ENCODE results near the gene SLC28A1.

The SLC28A1 gene, protein sequence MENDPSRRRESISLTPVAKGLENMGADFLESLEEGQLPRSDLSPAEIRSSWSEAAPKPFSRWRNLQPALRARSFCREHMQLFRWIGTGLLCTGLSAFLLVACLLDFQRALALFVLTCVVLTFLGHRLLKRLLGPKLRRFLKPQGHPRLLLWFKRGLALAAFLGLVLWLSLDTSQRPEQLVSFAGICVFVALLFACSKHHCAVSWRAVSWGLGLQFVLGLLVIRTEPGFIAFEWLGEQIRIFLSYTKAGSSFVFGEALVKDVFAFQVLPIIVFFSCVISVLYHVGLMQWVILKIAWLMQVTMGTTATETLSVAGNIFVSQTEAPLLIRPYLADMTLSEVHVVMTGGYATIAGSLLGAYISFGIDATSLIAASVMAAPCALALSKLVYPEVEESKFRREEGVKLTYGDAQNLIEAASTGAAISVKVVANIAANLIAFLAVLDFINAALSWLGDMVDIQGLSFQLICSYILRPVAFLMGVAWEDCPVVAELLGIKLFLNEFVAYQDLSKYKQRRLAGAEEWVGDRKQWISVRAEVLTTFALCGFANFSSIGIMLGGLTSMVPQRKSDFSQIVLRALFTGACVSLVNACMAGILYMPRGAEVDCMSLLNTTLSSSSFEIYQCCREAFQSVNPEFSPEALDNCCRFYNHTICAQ

DNA sequence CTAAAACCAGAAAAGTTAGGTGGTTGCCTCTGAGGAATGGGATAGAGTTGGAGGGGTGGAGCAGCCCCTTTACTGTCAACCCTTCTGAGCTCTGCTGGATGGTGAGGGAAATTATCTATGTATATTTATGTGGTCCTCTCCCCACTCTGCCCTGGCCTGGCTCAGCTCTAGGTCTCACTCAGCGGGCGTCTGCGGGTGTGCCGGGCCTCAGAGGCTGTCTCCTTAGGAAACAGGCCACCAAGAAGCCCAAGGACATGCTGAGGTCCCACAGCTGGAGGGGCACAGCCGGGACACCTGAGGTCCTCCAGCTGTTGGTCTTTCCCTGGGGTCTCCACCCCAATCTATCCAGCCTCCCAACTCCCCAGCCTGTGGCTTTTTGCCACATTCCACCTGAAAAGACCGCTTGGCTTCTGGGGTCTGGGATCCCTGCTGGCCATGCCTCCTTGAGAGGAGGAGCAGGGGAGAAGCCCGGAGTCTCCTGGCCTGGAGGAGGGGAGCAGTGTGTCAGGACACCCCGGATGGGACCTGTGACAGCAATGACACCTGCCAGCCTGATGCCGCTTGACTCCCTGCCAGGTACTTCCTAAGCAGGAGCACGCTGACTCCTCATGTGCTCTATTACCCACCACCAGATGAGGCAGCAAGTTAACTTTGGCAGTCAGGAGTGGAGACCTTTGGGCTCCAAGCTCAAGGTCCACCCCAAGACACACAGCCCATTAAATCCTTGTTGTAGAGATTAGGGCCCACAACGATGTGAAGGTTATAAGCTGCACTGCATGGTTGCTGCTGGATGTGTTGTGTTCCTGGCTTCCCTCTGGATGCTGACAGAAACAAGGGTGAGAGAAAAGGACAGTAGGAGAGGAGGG lies at the start of gene SLC28A1:
Gene SLC28A1 (plus strand): TSS at position 747 of the 866 bp plus-strand sequence. CDS start 3,099 bp downstream, outside the sequence.
- DNase-seq, result no peak

DNA sequence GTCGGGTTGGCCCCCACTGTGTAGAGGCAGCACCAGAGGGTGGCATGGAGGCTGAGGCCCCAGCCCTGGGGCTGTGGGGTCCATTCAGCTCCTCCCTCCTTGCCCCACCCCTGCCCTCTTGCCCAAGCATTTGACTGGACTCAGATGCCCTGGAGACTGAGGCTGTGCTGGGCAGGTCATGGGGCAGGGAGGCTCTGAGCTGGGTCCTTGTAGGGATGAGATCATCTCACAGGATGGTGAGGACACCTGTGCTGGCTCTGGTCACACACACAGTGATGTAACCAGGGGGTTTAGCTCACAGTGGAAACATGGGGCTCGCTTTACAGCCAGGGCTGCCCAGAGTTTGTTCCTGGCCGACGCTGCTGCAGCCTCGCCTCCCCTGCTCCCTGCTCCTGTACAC lies 49.5 kb upstream of the SLC28A1 start:
- DNase-seq, result no peak

DNA sequence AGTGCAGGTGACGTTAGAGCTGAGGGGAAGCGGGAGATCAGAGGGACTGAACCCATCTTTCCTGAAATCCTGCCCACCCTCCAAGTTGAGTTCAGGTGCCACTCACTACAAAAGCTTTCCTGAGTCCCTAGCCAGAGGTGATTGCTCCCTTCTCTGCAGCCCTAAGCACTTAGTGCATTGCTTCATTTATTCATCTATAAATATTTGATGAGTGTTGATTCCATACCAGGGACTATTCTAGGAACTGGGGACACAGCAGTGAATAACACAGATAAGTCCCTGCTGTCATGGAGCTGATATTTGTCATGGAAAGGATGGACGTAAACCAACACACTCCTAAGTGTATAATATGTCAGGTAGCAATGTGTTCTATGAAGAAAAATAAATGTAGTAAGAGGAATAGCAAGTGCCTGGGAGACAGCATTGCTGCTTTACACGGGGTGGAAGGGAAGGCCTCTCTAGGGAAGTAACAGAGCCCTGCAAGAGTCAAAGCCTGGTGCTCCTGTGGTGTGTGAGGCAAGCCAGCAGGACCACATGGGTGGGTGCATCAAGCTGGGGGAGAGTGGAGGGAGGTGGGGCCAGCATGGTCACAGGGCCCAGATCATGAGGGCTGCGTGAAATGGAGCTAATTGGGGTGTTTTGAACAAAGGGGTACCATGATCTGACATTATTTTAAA lies 48.7 kb upstream of the SLC28A1 start:
- no peak for DNase-seq

DNA sequence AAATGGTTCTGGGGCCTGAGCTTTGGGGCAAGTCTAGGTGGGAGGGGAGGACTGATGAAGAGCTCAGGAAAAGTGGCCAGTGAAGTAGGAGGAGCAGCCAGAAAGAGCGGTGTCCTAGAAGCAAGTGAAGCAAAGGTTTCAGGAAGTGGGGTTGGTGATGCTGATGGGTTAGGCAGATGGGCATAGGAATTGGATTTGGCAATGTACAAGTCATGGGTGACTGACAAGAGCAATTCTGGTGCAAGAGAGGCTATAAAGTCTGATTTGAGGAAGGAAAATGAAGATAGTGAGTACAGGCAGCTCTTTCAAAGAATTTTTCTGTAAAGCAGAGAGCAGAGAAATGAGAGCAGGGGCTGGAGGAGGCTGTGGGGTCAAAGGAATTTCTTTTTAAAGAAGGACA lies 47.6 kb upstream of the SLC28A1 start:
- no peak for DNase-seq

DNA sequence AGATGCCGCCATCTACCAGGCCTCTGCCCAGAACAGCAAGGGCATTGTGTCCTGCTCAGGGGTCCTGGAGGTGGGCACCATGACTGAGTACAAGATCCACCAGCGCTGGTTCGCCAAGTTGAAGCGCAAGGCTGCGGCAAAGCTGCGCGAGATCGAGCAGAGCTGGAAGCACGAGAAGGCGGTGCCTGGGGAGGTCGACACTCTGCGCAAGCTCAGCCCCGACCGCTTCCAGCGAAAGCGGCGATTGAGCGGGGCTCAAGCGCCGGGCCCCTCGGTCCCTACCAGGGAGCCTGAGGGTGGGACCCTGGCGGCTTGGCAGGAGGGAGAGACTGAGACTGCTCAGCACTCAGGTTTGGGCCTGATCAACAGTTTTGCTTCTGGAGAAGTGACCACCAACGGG lies 44.7 kb upstream of the SLC28A1 start:
- DNase-seq, result no peak

DNA sequence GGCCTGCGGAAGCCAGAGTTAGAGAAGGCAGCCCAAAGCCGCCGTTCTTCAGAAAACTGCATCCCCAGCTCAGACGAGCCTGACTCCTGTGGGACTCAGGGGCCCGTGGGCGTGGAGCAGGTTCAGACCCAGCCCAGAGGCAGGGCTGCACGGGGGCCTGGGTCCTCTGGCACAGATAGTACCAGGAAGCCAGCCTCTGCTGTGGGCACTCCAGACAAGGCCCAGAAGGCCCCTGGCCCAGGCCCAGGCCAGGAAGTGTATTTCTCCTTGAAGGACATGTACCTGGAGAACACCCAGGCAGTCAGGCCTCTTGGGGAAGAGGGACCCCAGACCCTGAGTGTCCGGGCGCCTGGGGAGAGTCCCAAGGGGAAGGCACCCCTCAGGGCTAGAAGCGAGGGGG lies 44.2 kb upstream of the SLC28A1 start:
- DNase-seq, result no peak

DNA sequence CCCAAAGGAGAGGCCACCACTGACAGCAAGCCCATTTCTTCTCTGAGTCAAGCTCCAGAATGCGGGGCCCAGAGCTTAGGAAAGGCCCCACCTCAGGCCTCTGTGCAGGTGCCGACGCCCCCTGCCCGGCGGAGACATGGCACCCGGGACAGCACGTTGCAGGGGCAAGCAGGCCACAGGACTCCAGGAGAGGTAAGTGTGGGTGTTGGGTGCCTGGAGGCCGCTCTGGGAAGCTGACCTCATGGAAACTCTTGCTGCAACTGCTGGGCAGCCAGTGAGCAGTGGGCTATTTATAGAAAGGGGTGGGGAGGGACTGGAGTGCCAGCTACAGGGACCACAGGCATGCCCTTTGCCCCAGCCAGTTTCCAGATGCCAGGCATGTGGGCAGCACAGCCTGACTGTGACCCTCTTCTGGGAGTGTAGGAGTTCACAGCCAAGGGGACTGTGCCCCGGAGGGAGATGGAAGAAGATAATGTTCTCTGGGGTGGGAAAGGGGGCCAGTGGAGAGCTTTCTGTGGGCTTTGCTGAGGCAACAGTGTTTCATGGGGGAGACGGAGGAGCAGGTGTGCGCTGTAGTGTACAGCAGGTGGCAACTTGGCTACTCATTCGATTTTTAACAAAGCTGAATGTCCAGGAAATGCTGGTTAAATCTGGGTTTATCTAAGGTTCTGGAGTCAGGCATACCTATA lies 43.6 kb upstream of the SLC28A1 start:
- DNase-seq, result no peak

DNA sequence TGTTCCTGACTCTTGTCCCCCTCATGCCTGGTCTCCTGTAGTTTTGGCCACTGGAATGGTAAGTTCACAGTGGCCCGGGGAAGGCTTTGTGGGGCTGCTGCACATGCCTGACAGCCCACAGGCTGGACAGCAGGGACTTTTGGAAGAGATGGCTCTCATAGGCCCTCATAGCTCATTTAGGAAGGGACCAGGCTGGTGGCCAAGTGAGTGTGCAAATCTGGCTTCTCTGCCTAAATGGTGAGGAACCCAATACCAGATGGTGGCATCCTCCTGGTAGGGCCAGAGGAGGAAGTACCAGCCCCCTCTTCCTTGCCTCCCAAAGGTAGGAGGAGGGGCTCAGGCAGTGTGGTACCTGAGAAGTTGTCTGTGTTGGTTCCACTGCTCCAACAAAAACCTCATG lies 41.7 kb upstream of the SLC28A1 start:
- no peak for DNase-seq

DNA sequence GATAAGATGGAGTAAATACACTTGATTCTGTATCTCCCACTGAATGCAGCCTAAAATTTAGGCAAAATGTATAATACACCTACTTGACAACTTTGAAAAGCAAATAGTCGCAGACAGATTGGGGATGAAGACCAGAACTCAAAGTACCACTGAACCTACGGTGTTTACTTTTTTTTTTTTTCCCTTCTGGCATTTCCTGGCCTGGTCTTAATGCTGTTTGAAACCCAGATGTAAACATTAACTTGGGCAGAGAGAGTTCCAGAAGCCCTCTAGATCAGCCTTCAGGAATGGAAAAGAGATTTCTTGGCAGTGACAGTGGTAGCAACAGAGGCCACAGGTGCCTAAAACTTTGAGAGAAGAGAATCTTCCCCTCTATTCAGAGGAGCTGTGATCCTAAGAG lies 39.5 kb upstream of the SLC28A1 start:
- no peak for DNase-seq

DNA sequence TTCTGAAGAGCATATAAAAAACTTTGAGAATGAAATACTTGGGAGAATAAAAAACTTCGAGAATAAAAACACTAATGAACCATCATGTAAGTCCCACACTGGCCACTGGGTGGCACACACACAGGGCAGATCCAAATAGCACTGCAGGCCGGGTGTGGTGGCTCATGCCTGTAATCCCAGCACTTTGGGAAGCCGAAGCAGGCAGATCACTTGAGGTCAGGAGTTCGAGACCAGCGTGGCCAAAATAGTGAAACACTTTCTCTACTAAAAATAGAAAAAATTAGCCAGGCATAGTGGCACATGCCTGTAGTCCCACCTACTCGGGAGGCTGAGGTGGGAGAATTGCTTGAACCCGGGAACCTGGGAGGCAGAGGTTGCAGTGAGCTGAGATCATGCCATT lies 38.8 kb upstream of the SLC28A1 start:
- DNase-seq, result peak; percentile 46

DNA sequence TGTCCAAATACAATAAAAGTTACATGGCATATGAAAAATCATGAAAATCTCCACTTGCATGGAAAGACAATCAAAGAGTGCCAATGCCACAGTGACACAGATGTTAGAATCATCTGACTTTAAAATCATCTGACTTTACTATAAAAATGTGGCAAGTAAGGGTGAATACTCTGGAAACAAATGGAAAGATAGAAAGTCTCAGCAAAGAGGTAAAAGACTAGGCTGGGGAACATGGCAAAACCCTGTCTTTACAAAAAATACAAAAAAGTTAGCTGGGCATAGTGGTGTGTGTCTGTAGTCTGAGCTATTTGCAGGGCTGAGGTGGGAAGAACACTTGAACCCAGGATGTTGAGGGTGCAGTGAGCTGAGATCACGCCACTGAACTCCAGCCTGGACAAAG lies 38.2 kb upstream of the SLC28A1 start:
- no peak for DNase-seq

DNA sequence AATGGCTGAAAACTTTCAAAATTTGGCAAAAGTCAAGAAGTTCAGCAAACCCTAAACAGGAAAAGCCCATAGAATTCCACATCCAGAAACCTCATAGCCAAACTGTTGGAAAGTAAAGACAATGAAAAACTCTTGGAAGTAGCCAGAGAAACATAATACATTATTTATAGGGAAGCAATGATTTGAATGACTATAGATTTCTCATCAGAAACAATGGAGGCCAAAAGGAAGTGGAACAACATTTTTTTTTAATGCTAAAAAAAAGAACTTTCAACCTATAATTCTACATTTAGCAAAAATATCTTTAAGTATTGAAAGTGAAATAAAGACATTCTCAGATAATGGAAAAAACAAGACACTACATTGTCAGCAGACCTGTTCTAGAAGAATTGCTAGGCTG lies 37.1 kb upstream of the SLC28A1 start:
- no peak for DNase-seq

DNA sequence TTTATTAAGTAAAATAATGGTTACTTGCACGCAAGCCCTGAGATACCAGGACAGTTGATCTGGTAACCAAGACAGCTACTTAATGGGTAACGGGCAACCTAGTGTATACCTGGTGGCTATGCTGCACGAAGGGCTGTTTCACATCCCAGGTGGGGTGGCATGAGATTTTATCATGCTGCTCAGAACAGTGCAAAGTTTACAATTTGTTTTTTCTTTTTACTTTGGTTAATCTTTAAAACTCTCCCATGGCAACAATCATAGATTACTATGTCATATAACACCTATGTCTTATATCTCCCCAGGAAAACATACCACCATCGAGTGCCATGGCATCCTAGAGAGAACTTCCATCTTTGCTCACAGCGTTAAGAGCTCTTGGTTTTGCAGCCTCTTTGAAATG lies 32.2 kb upstream of the SLC28A1 start:
- no peak for DNase-seq

DNA sequence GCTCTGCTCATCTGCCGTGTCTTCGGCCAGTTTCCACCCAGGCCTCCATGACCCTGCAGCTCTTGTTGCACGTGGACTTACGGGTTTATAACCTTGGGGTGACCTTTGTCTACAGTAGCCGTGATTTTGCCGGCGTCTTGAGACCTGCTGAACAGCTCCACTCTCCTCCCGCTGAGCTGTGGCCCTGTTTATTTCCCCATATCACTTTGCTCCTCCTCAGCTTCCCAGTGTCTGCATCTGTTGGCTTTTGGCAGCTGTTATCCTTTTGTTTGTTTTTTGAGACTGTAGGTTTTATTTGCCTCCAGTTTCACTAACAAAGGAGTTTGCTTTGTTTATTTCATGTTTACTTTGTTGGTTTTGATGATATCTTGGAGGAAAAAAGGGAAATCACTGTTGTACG lies 29.3 kb upstream of the SLC28A1 start:
- no peak for DNase-seq

DNA sequence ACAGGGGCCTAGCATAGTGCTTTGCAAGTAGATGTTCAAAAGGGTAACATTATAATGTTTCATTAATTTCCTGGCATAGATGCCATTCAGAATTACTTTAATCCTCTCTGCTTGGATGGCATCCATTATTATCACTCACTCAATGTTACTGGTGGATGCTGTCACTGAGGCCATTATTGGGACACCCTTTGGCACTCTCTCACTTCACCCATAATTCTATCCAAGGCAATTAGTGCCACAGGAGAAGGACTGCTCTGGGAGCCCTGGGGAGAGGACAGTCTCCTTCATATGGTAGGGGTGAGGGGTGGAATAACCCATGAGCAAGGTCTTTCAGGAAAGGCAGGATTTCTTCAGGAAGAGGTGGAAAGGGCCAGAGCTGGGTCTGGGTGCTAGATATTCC lies 28.7 kb upstream of the SLC28A1 start:
- no peak for DNase-seq

DNA sequence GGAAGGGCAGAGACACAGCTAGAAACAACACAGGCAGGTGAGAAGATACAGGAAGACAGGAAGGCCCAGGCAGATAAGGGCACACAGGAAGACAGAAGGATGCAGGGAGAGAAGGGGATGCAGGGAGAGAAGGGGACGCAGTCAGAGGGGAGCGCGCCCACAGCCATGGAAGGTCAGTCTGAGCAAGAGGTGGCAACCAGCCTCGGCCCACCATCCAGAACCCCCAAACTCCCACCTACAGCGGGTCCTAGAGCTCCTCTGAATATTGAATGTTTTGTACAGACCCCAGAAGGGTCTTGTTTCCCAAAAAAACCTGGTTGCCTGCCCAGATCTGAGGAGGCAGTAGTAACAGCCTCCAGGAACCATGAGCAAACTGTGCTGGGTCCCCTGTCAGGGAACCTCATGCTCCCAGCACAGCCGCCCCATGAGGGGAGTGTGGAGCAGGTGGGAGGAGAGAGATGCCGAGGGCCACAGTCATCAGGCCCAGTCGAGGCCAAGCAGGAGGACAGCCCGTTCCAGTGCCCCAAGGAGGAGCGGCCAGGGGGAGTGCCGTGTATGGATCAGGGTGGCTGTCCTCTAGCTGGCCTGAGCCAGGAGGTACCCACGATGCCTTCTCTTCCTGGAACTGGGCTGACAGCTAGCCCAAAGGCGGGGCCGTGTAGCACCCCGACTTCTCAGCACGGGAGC lies 27.6 kb upstream of the SLC28A1 start:
- DNase-seq, result no peak

DNA sequence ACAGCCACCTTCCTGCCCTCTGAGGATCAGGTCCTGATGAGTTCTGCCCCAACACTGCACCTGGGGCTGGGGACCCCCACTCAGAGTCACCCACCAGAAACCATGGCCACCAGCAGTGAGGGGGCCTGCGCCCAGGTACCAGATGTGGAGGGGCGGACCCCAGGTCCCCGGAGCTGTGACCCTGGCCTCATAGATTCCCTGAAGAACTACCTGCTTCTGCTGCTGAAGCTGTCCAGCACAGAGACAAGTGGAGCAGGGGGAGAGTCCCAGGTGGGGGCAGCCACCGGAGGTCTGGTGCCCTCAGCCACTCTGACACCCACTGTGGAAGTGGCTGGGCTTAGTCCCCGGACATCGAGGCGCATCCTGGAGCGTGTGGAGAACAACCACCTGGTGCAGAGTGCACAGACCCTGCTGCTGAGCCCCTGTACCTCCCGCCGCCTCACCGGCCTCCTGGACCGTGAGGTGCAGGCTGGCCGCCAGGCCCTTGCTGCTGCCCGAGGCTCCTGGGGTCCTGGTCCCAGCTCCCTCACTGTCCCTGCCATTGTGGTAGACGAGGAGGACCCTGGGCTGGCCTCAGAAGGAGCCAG lies 27.0 kb upstream of the SLC28A1 start:
- DNase-seq, result no peak

DNA sequence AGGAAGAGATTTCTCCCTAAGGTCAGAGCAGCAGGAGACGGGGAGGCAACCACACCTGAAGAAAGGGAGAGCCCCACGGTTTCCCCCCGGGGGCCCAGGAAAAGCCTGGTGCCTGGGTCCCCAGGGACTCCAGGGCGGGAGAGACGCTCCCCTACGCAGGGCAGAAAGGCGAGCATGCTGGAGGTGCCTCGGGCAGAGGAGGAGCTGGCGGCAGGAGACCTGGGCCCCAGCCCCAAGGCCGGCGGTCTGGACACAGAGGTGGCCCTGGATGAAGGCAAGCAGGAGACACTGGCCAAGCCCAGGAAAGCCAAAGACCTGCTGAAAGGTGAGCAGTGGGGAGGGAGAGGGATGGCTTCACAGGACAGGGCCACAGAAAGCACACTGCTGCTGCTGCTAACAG lies 26.2 kb upstream of the SLC28A1 start:
- DNase-seq, result no peak

DNA sequence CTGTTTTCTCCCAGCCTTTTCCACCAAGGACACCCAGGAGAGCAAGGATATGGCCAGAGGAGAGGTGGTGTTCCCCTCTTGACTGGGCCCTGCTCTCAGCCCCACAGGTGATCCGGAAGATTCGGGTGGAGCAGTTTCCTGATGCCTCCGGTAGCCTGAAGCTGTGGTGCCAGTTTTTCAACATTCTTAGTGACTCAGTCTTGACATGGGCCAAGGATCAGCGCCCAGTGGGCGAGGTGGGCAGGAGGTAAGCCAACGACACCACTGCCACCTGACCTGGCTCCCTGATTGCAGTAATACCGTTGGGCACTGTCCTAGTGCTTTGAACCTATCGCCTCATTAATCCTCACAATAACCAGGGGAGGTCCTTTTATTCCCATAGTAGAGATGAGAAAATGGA lies 25.3 kb upstream of the SLC28A1 start:
- no peak for DNase-seq

DNA sequence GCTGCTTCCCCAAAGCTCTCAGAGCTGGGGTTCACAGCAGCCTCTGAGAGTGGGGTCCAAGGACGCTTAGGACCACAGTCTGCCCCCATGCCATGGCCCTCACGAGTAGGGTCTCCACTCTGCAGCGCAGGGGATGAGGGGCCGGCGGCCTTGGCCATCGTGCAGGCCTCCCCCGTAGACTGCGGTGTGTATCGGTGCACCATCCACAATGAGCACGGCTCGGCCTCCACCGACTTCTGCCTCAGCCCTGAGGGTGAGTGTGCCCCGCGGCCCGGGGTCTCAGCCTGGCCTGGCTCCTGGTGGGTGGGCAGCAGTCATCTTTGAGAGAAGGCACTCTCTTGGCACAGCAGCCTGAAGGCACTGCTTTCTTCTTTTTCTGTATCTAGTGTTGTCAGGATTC lies 24.8 kb upstream of the SLC28A1 start:
- no peak for DNase-seq

DNA sequence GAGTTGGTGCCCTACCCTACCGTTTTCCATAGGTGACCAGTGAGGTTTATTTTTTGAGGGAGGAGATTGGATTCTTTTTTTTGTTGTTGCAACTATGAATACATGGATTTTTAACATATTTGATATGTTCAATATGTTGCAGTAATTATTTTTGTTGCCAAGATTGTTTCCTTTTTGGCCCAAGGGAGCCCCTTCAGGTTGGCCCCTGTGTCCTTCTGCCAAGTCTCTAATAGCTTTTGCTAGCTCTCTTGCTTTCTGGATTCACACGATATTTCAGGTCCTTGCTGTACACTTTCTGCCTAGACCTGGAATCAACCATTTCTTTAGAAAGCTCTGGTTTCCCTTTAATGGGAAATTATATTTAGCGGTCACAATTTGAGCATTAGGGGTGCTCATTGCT lies 22.7 kb upstream of the SLC28A1 start:
- no peak for DNase-seq
